Erythroblast (primary cell): ENCODE data around the gene PRM3.

Source experiments
- GATA1 ChIP-seq: IDR thresholded peaks from 2 replicates; pipeline ENCODE4 v1.6.1; 2011; ENCODE audit warnings: low read depth, mild to moderate bottlenecking, control low read depth, low read length, moderate library complexity
- POLR2A ChIP-seq: IDR thresholded peaks from 2 replicates; pipeline ENCODE4 v1.6.1; 2011; ENCODE audit warnings: mild to moderate bottlenecking, low read length

GRCh38 chr16:11239644-11240632, 33.5 kb downstream of the PRM3 start:
- TF ChIP-seq POLR2A (no peak), GATA1 (no peak)
